Sciatic nerve (tissue), 2 donors: ENCODE results near the gene CDK5RAP3. TPM values are rescaled to one million over a fixed set of nuclear protein-coding genes. Genes with fewer than 3 reads are reported as not detected.

Experiments used
- ATAC-seq: fragments of 200-7000 bp; cut with Tn5 transposase; one replicate; pipeline ENCODE4 v1.9.1; 2020; ENCODE audit warnings: mild to moderate bottlenecking, moderate library complexity
- DNase-seq: peaks from one replicate; pipeline ENCODE4 v3.0.0-alpha.2; 2020; ENCODE audit warnings: low spot score
- intact Hi-C: fragments of 100-400 bp; cut with DNase I; formaldehyde crosslinking; loops from one replicate; pipeline ENCODE4 v1.14.2; 2022
- total RNA-seq: library from RNA; stranded (reverse); fragmentation: NEBNext Ultra II Directional; extraction: Animal tissue kit (Norgen Biotek cat#: 25700); gene quantifications from one replicate; pipeline ENCODE4 v1.2.1, GENCODE V29; 2021
- donor health status: DM: no; HTN: no; CAD: no.
- donor health status: DM: no; HTN: no; CAD: no.

Gene CDK5RAP3
- total RNA-seq, 1 donor from 2014 or later = 187 TPM

DNA sequence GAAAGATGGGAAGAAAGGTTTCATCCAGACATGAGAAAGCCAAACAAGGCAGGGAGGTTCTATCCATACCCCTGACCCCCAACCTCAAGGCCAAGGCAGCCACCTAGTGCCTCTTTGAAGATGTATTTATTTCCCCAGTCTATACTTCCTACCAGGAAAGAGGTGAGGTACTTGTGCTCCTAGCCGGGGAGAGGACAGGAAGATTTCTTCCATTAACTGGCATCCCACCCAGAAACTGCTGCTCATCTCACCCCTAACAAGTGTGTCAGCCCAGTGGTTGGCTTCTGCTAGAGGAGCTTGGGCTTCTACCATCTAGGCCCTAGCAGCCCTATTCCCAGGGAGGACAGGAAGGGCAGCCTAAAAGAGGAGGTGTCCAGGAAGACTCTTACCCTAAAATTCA, 57.8 kb downstream of the CDK5RAP3 start:
- intact Hi-C loops = no loop called here
- no peak for DNase-seq
- ATAC-seq = no peak

DNA sequence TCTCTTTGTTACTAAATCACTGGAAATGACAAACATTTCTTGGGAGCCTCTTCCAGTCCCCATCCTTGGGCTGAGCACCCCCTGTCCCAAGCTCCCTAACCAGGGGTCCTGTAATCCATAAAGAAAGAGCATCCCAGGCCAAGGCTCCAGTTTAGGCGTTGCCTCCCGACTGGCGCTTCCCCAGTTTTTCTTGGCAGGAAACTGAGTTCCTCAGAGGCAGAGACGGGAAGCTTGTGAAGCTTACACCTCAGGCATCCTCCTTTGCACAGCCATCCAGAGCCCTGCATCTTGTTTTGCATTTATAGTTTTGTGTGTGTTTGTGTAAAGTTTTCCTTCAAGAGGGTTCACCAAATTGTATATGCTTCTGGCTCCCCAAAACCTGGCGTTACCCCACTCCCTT, 59.6 kb downstream of the CDK5RAP3 start:
- no peak for ATAC-seq

More for the DNA sequence above, 59.6 kb downstream of the CDK5RAP3 start:
- intact Hi-C loops = no loop called here
- DNase-seq = no peak

Other genes starting within 250 kb of the CDK5RAP3 start
- gene TBX21, start 237.9 kb upstream of the CDK5RAP3 start, total RNA-seq = 1.1 TPM
- 13.5 TPM for gene OSBPL7, start 149.3 kb upstream of the CDK5RAP3 start, total RNA-seq
- gene MRPL10, start 139.6 kb upstream of the CDK5RAP3 start, total RNA-seq = 26.6 TPM
- 0.89 TPM for gene LRRC46, start 139.4 kb upstream of the CDK5RAP3 start, total RNA-seq
- 39.4 TPM for gene SCRN2, start 129.8 kb upstream of the CDK5RAP3 start, total RNA-seq
- 0.62 TPM for gene SP6, start 120.0 kb upstream of the CDK5RAP3 start, total RNA-seq
- 24.2 TPM for gene SP2, start 74.9 kb upstream of the CDK5RAP3 start, total RNA-seq
- gene PNPO, start 29.5 kb upstream of the CDK5RAP3 start, total RNA-seq = 20.0 TPM
- gene PRR15L, start 13.2 kb upstream of the CDK5RAP3 start, total RNA-seq = not detected
- 72.7 TPM for gene COPZ2, start 66.7 kb downstream of the CDK5RAP3 start, total RNA-seq
- gene NFE2L1, start 77.2 kb downstream of the CDK5RAP3 start, total RNA-seq = 287 TPM
- gene CBX1, start 130.4 kb downstream of the CDK5RAP3 start, total RNA-seq = 53.0 TPM
- 18.5 TPM for gene SNX11, start 136.7 kb downstream of the CDK5RAP3 start, total RNA-seq